ENCODE measurements around the gene C21orf91. TPM values are rescaled to one million over a fixed set of nuclear protein-coding genes. Genes with fewer than 3 reads are reported as not detected.

The C21orf91 gene
- total and polyA plus RNA-seq, 9 donors: 10.2 to 20.5 (median 14.8) TPM

Other genes starting within 250 kb of the C21orf91 start
- 19.9 TPM for gene BTG3, start 206.5 kb downstream of the C21orf91 start, total RNA-seq
- gene BTG3, start 206.5 kb downstream of the C21orf91 start, polyA plus RNA-seq (ENCODE audit: insufficient read depth in 1 of 8, insufficient read length in 8 of 8, low replicate concordance in 1 of 8): 10 to 100 TPM; 25.5 to 38.0 (median 27.7) TPM

All from muscle of leg (tissue), 9 donors.